GM12872 (cell line): ENCODE data around the gene GSN.

Experiments
- CTCF ChIP-seq: IDR thresholded peaks from 3 replicates; pipeline ENCODE4 v1.5.1; 2011; ENCODE audit warnings: low read depth, mild to moderate bottlenecking, low read length, moderate library complexity; ENCODE audit not compliant: insufficient read depth

The GSN gene

GRCh38 chr9:121286688-121286972, 18.7 kb downstream of the GSN start:
- TF ChIP-seq CTCF, result no peak

GRCh38 chr9:121286973-121287741, 19.2 kb downstream of the GSN start:
- no peak for TF ChIP-seq CTCF

GRCh38 chr9:121288673-121289025, 20.7 kb downstream of the GSN start:
- TF ChIP-seq CTCF, result no peak

- TF ChIP-seq CTCF, result no peak
These were observed 21.2 kb downstream of the GSN start for GRCh38 chr9:121289026-121289771.

GRCh38 chr9:121289772-121290370, 21.9 kb downstream of the GSN start:
- no peak for TF ChIP-seq CTCF

- no peak for TF ChIP-seq CTCF
These were observed 24.1 kb downstream of the GSN start for GRCh38 chr9:121292051-121292450.

- TF ChIP-seq CTCF, result no peak
These were observed 24.9 kb downstream of the GSN start for GRCh38 chr9:121292801-121293241.
